IPS-18c (cell line): Measurements from ENCODE around the gene GCLC.

ENCODE experiments used
- H3K4me3 ChIP-seq: 2 replicates; pipeline ENCODE4 v1.7.0; 2013; ENCODE audit warnings: low read depth, mild to moderate bottlenecking, low read length, moderate library complexity; ENCODE audit not compliant: insufficient read depth
- H3K9me3 ChIP-seq: one replicate; pipeline ENCODE4 v1.6.1; 2013; ENCODE audit warnings: mild to moderate bottlenecking, low read length, moderate library complexity; ENCODE audit not compliant: control insufficient read depth, insufficient read depth

Gene GCLC

DNA sequence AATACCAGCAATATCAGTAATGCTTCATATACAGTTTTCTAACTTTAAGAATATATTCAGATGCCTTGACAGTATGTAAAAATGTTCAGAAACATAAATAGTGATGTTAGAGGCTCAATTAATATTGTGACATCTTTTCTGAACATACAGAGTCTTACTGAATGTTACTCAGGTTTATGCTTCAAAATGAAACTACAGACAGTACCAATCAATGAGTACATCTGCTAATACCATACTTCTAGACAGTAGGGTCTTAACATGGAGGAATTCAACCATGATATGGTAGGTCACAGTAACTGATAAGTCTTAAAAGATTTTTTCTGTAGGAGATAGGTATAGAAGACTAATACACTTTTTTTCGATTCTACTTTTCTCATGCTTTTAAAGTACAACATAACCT lies 8.3 kb downstream of the GCLC start:
- Histone ChIP-seq H3K9me3 (no peaks in the 10 kb centered on the region), H3K4me3 (no peak overlapping the region)

DNA sequence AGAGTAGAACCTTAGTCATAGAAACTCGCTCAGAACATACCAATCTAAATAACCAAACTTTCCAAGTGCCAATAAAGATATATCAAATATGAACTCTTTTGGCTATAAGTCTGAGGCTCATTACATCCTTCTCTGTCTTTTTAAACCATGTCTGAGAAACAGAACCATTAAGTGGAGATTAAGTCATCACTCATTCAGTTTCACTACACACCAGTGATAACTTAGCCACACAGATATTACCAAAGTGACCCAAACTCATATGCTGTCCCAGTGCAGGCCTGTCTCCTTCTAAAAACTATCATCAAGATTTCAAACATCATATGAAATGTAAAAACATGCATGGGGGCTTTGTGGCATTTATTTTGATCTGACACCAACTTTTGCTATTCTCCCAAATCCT lies 12.0 kb downstream of the GCLC start:
- Histone ChIP-seq H3K9me3 (no peaks in the 10 kb centered on the region), H3K4me3 (no peak overlapping the region)

DNA sequence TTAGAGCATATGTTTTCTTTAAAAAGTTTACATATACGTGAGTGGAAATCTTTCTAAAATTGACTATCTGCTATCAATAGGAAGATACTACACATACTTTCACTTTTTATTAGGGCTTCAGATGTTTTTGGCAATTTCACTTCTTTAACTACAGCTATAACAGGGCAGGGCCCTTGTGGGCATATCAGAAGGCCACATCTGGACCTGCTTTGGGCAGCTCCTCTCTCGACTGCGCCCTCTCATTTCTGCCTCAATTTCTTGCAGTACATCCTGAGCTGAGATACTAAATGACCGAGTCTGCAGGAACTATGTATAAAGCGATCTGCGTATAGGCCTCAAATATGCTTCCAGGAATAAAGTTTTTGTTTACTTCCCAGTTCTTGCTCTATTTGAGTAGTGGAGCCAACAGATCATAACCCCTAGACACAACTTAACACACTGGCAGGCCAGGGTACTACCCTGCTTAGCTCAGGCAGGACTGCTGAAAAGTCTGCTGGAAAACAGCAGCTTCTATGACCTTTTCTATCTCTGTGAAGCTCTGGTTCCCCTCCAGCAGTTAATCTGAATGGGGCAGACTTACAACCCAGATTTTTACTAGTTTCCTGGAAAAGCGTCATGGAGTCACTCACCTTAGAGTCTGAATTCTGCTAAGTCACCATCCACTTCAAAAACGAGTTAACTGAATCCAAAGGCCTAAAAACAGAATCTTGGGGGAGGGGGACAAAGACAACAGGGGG lies 12.7 kb downstream of the GCLC start:
- Histone ChIP-seq H3K4me3 (no peak overlapping the region), H3K9me3 (no peaks in the 10 kb centered on the region)

- Histone ChIP-seq H3K4me3 (no peak overlapping the region), H3K9me3 (no peaks in the 10 kb centered on the region)
These were observed 14.0 kb downstream of the GCLC start for GRCh38 chr6:53530780-53531386.

- Histone ChIP-seq H3K4me3 (no peak overlapping the region), H3K9me3 (no peaks in the 10 kb centered on the region)
These were observed 14.6 kb downstream of the GCLC start for GRCh38 chr6:53530346-53530745.

DNA sequence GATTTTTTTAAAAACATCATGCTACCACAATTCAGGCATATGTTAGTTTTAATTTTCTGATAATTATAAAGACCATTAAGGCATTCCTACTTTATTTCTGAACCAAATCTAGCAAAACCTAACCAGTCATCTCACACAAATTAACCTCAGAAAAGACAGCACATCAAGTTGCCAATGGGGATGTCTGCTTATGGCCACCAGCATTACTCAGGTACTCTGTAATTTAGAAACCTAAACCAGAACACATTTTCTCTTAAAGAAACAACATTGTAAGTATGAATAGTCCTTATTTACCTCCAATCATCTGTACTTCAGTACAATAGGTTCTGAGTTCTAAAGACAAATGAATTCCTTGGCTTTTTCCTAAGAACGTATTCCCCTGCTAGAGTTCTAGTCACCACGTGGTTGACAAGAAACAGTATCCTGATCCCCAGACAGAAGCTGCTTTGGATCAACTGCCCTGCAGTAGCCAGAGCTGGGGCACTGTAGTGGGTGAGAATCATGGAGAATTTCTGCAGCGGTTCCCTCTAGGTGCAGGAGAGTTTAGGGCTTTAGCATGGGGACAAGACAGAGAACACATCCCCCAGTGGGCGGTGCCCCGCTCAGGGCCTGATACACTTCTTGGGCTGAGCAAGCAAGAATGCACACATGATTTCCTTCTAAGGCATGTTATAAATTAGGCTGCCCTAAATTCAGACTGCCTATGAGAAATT lies 15.4 kb downstream of the GCLC start:
- Histone ChIP-seq H3K9me3 (no peaks in the 10 kb centered on the region), H3K4me3 (no peak overlapping the region)

DNA sequence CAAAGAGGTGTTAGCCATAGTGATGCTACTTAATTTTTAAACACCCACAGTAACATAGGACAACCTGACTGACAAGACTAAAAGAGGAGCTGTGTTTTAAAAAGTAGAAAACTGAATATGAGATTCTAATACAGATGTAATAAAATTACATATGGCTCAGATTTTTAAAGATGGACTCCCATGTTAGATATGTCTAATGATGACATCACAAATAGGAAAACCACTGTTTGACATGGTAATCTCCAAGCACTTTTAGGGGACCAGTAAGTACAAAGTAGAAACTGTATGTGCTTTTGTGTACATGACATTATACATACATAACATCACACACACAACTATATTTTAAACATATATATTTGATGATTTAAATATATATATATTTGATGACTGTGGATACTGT lies 16.8 kb downstream of the GCLC start:
- H3K9me3 ChIP-seq, result no peaks in the 10 kb centered on the region
- H3K4me3 ChIP-seq, result no peak overlapping the region

GRCh38 chr6:53527249-53527765 lies 17.6 kb downstream of the GCLC start:
- Histone ChIP-seq H3K9me3 (no peaks in the 10 kb centered on the region), H3K4me3 (no peak overlapping the region)

GRCh38 chr6:53526000-53526399 lies 18.9 kb downstream of the GCLC start:
- Histone ChIP-seq H3K9me3 (no peaks in the 10 kb centered on the region), H3K4me3 (no peak overlapping the region)

DNA sequence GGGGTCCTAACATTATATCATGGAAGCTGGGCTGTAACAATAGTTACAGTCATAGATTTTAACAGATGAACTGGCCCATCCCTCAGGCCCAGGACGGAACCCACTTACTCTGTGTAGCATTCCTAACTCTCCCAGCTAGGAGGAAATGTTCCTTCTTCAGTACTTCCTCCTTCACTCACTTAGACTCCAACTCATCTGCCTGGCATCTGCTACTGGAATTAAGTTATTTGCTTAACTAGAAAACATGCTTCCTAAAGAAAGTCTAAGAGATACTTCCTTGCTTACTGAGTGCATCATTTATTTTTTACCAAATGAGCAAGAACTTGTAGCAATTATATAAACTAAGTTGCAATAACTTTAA lies 20.5 kb downstream of the GCLC start:
- no peaks in the 10 kb centered on the region for H3K9me3 ChIP-seq
- H3K4me3 ChIP-seq, result no peak overlapping the region

GRCh38 chr6:53523511-53524454 lies 21.1 kb downstream of the GCLC start:
- H3K4me3 ChIP-seq, result no peak overlapping the region

GRCh38 chr6:53520320-53520928 lies 24.5 kb downstream of the GCLC start:
- no peaks in the 10 kb centered on the region for H3K9me3 ChIP-seq
- H3K4me3 ChIP-seq, result no peak overlapping the region

More at GRCh38 chr6:53523511-53524454, 21.1 kb downstream of the GCLC start:
- no peaks in the 10 kb centered on the region for H3K9me3 ChIP-seq

DNA sequence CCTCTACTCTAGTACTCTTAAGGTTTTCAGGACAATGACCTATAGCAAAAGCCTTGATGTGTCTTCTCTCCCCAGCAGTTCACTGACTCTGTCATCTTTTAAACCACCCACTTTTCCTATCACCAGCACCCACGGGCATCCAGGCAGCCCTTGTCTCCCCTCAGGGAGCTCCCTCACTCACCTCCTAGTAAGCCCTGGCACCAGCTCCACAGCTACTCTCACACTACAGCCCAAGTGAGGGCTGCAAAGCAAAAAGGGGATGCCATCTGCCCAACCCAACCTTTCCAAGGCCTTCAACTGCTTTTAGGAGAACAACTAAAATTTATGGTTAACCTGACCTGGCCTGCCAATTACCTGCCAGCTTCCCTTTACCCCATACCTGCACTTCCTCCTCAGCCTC lies 26.0 kb downstream of the GCLC start:
- Histone ChIP-seq H3K9me3 (no peaks in the 10 kb centered on the region), H3K4me3 (no peak overlapping the region)

- Histone ChIP-seq H3K4me3 (no peak overlapping the region), H3K9me3 (no peaks in the 10 kb centered on the region)
These were observed 27.9 kb downstream of the GCLC start for GRCh38 chr6:53517021-53517420.

DNA sequence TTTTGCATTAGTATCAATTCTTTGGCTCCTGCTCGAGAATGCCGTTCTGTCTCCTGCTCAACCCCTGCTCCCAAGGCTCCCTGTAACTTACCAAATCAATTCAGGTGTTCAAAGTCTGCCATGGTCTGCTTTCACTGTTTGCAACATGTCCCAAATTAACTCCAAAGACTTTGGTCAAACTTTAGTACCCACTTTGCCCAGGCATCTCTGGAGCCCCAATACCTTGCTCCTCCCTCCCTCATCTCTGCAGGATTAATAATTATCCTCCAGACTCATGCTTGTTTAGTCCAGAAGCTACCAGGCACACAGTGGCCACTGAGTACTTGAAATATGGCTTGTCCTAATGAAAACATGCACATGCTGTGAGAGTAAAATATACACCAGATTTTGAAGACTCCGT lies 30.2 kb downstream of the GCLC start:
- Histone ChIP-seq H3K4me3 (no peak overlapping the region), H3K9me3 (peaks cover 3% of the 10 kb centered on the region)

- Histone ChIP-seq H3K4me3 (no peak overlapping the region), H3K9me3 (peaks cover 3% of the 10 kb centered on the region)
These were observed 31.4 kb downstream of the GCLC start for GRCh38 chr6:53513519-53513966.

- Histone ChIP-seq H3K4me3 (no peak overlapping the region), H3K9me3 (peaks cover 3% of the 10 kb centered on the region)
These were observed 31.8 kb downstream of the GCLC start for GRCh38 chr6:53513056-53513455.
